ENCODE measurements around the gene C1QB.

C1QB gene

DNA sequence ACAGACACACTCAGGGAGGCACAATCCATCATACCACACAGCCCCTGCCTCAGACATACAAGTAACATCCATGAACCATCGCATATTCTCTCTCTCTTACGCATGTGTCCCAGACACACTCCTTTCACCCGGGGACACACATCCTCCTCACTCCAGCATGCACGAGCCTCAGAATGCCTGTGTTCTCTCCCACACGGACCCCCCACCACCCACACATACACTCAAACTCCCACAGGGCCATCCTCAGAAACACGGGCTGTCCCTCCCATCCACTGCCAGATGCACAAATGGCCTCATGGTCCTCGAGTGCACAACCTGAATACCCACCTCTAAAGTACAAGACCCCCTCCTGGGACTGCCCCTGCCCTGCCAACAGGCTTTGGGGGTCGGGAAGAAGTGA, 11.8 kb upstream of the C1QB start:
- TF ChIP-seq, protein P1, sequence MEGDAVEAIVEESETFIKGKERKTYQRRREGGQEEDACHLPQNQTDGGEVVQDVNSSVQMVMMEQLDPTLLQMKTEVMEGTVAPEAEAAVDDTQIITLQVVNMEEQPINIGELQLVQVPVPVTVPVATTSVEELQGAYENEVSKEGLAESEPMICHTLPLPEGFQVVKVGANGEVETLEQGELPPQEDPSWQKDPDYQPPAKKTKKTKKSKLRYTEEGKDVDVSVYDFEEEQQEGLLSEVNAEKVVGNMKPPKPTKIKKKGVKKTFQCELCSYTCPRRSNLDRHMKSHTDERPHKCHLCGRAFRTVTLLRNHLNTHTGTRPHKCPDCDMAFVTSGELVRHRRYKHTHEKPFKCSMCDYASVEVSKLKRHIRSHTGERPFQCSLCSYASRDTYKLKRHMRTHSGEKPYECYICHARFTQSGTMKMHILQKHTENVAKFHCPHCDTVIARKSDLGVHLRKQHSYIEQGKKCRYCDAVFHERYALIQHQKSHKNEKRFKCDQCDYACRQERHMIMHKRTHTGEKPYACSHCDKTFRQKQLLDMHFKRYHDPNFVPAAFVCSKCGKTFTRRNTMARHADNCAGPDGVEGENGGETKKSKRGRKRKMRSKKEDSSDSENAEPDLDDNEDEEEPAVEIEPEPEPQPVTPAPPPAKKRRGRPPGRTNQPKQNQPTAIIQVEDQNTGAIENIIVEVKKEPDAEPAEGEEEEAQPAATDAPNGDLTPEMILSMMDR (IDR thresholded peaks at IDR 0.05) = no peak
- no peaks in the 10 kb centered on the region for H3K9me3 Mint-ChIP-seq
- H3K27ac Mint-ChIP-seq = no peak overlapping the region
- no peak for DNase-seq
- H3K4me1 Mint-ChIP-seq = no peaks in the 10 kb centered on the region
- H3K36me3 Mint-ChIP-seq (ENCODE audit: low read depth) = no peaks in the 10 kb centered on the region
- no peak overlapping the region for H3K4me3 Mint-ChIP-seq
- peaks cover 39% of the 10 kb centered on the region for H3K27me3 Mint-ChIP-seq (ENCODE audit: low read depth, poor library complexity)

DNA sequence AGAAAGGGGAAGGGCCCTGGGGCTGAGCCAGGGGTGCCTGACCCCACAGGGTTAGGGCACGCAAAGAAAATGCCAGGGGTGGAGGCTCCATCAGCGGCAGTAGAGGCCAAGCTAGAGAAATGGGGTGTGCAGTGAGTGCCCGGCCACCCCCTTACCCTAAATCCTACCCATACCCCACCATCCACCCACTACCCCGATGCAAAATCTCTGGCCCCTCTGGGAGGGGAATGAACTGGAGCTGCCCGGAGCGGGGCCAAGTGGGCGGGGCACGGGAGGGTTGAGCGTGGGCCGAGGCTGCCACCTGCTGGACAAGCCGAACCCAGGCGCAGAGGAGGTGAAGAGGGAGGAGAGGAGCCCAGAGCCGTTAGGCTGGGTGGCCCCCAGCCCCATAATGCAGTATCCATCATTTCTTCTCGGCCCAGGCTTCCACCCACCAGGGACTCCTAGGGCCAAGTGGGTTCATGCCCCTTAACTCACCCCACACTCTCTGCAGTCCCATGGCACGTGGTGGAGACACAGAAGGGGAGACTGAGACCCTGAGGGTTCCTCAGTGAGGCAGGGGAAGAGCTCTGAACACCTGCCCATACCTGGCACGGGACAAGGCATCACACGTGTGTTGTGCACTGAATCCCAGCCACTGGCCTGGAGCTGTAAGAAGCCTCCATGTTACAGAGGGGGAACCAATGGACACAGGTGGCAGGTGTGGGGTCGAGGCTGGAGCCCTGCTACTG, 11.0 kb upstream of the C1QB start:
- TF ChIP-seq, protein P1 (IDR thresholded peaks at IDR 0.05) = peak; percentile 92

DNA sequence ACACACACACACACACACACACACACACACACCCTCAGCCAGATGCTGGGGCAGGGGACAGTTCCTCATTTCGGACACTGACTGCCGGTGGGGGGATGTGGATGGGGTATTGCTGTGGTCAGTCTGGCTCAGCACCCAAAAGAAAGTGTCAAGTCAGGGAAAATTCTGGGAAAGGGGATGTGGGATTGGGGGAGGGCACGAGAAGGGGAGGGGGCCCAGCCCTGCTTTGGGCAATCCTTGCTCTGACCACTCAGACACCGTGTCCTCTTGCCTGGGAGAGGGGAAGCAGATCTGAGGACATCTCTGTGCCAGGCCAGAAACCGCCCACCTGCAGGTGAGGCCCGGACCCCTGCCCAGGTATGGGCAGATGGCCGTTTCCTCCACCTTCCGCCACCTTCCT, 9.7 kb upstream of the C1QB start, which contains the start of gene C1QC:
TSS of gene C1QC (plus strand) at position 253 of the 400 bp plus-strand sequence. CDS start 391 bp downstream, outside the sequence.
- Mint-ChIP-seq H3K27me3 (ENCODE audit: low read depth, poor library complexity) (peaks cover 48% of the 10 kb centered on the region), H3K27ac (no peak within 1 kb of the TSS), H3K4me3 (no peak within 1 kb of the TSS), H3K36me3 (ENCODE audit: low read depth) (no peaks in the 10 kb centered on the region), H3K9me3 (no peaks in the 10 kb centered on the region), H3K4me1 (no peaks in the 10 kb centered on the region)
- TF ChIP-seq, protein P1 (IDR thresholded peaks at IDR 0.05) = no peak
- no peak for DNase-seq

More for the DNA sequence above, 11.0 kb upstream of the C1QB start:
- Mint-ChIP-seq H3K27me3 (ENCODE audit: low read depth, poor library complexity) (peaks cover 39% of the 10 kb centered on the region), H3K4me3 (no peak overlapping the region), H3K4me1 (no peaks in the 10 kb centered on the region), H3K27ac (no peak overlapping the region), H3K36me3 (ENCODE audit: low read depth) (no peaks in the 10 kb centered on the region), H3K9me3 (no peaks in the 10 kb centered on the region)
- DNase-seq = peak; percentile 94

DNA sequence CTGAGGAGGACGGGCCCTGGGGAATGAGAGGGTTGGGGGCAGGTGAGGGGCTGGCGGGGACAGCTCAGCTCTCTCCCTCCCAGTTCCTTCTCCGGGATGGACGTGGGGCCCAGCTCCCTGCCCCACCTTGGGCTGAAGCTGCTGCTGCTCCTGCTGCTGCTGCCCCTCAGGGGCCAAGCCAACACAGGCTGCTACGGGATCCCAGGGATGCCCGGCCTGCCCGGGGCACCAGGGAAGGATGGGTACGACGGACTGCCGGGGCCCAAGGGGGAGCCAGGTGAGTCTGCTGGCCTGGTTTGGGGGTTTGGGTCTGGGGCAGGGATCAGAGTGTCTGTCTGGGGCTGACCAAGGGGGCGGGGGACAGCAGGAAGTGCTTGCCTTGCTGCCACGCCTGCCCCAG, 9.1 kb upstream of the C1QB start:
- no peak for DNase-seq
- Mint-ChIP-seq H3K4me1 (no peaks in the 10 kb centered on the region), H3K4me3 (no peak overlapping the region), H3K27me3 (ENCODE audit: low read depth, poor library complexity) (peaks cover 51% of the 10 kb centered on the region), H3K36me3 (ENCODE audit: low read depth) (no peaks in the 10 kb centered on the region), H3K27ac (no peak overlapping the region), H3K9me3 (no peaks in the 10 kb centered on the region)
- TF ChIP-seq, protein P1 (IDR thresholded peaks at IDR 0.05) = no peak

DNA sequence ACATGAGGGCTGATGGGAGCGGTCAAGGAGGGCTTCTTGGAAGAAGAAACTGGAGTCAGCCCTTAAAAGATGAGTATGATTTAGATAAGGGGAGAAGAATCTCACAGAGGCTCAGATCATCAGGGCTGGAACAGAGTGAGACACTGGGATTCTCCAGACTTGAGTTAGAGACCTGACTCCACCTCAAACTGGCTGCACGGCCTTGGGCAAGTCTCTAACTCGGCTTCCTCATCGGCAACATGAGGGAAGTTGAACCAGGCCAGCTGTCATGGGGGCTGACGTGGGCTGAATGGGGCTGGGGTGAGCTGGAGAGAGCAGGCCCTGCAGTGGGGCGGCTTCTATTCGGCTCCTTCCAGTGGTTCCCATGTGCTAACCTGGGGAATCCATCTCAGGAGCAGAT, 7.1 kb upstream of the C1QB start:
- TF ChIP-seq, protein P1 (IDR thresholded peaks at IDR 0.05) = no peak
- DNase-seq = no peak
- Mint-ChIP-seq H3K27ac (no peak overlapping the region), H3K4me3 (no peak overlapping the region), H3K9me3 (no peaks in the 10 kb centered on the region), H3K4me1 (no peaks in the 10 kb centered on the region), H3K36me3 (ENCODE audit: low read depth) (no peaks in the 10 kb centered on the region), H3K27me3 (ENCODE audit: low read depth, poor library complexity) (peaks cover 39% of the 10 kb centered on the region)

DNA sequence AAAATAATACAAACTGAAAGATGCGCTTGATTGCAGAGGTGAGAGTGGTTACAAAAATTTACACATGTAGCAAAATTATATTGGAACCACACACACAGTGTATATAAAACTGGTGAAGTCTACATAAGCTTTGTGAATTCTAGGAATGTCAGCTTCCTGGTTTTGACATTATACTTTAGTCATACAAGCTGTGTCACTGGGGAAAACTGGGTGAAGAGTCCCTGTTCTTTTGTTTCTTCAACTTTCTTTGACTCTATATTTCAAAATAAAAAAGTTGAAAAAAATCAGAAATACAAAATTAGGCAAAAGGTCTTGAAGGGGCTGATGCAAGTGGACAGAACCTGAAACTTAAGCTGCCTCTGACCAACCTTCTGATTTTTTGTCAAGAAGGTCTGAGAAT, 6.7 kb upstream of the C1QB start:
- no peaks in the 10 kb centered on the region for H3K9me3 Mint-ChIP-seq
- H3K4me1 Mint-ChIP-seq = no peaks in the 10 kb centered on the region
- no peaks in the 10 kb centered on the region for H3K36me3 Mint-ChIP-seq (ENCODE audit: low read depth)
- no peak for DNase-seq
- H3K27me3 Mint-ChIP-seq (ENCODE audit: low read depth, poor library complexity) = peaks cover 37% of the 10 kb centered on the region
- H3K4me3 Mint-ChIP-seq = no peak overlapping the region
- TF ChIP-seq, protein P1 (IDR thresholded peaks at IDR 0.05) = no peak
- H3K27ac Mint-ChIP-seq = no peak overlapping the region
